NCI-H2171 (cell line): ENCODE results near the gene RAD23B.
"Not testable (repeated sequence)": the region's sequence is repeated elsewhere in the genome, so short reads cannot be mapped to it uniquely, and the experiment has no call there.

Source experiments
- DNase-seq: peaks from one replicate; lab custom pipeline; 2025; lab: John Stamatoyannopoulos, UW

RAD23B gene

DNA sequence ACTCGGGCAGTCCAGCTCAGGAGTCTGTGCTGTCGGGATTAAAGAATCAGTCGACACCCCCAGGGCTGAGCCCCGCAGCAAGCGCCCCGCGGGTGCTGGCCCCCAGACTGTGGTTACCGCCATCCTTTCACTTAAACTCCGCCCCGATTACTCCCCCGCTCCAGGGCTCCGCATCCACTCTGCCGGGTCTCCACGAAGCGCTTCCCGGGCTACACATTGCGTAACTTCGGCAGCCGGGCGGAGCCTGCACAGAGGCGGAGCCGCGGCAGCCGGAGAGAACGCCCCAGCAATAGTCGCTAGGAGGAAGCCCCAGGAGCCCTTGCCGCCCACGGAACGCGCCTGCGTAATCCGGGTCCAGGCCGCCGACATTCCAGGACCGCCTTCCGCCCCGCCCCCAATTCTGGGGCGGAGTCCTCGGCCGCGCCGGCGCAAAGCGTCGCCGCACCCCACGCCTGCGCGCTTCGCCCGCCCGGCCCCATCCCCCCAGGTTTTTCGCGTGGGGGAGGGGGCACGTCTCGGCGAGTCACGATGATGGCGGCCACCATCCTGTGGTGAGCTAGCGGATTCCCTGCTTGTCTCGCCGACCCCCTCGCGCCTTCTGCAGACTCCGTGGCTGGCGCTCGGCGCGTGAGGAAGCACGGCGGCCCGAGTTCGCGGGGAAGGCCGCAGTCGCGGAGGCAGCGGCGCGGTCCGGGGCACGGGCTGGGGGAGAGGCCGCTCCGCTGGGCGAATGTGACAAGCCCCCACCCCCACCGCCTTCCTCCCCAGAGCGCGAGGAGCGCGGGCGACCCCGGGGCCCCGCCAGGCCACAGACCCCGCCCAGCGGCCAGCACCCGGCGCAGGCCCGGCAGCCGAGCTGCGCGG is at the start of gene RAD23B:
Gene RAD23B (plus strand): TSS at position 521 of the 864 bp plus-strand sequence. CDS start 351 bp downstream, outside the sequence.
- peak; percentile 97 for DNase-seq

DNA sequence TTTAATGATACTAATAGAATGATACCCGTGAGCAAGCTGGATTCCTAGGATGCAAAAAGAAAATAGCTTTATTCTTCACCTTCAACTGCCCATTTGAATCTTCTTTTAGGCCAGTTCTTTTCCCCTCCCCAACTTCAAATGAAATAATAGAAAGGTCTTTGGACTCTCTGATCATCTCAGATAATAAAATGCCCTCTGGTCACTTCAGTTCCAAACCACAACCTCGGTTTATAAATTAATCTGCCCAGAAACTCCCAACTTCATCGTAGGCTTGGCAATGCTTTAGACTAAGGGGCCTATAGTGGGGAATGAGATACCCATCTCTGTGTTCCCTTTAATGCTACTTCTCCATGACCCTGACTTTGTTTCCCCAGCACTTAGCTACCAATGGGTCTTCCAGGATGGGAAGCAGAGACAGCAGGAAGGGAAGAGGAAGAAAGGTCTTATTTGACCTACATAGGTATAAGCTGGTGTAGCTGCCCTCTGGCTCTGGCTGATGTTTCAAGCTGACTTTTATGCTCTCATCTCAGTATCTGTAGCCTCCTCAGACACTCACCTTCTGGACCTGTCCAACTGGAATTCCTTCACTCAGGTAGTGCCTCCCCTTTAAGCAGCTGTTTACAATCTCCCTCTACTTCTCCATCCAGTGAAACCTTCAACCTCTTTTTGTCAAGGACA is 47.2 kb upstream of the RAD23B start:
- no peak for DNase-seq

GRCh38 chr9:107237873-107238272 is 45.2 kb upstream of the RAD23B start:
- DNase-seq = no peak

- no peak for DNase-seq
These were observed 43.6 kb upstream of the RAD23B start for GRCh38 chr9:107239474-107239873.

DNA sequence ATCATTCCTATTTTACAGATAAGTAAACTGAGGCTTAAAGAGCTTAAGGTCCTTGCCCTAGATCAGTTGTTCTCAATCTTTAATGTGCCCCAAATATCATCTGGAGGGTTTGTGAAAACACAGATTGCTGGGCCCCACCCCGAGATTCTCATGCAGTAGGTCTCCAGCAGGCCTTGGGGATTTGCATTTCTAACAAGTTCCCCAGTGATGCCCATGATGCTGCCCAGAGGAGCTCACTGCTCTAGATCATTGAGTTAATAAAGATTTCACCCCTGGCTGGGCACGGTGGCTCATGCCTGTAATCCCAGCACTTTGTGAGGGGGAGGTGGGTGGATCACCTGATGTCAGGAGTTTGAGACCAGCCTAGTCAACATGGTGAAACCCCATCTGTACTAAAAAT is 42.8 kb upstream of the RAD23B start:
- DNase-seq = no peak

DNA sequence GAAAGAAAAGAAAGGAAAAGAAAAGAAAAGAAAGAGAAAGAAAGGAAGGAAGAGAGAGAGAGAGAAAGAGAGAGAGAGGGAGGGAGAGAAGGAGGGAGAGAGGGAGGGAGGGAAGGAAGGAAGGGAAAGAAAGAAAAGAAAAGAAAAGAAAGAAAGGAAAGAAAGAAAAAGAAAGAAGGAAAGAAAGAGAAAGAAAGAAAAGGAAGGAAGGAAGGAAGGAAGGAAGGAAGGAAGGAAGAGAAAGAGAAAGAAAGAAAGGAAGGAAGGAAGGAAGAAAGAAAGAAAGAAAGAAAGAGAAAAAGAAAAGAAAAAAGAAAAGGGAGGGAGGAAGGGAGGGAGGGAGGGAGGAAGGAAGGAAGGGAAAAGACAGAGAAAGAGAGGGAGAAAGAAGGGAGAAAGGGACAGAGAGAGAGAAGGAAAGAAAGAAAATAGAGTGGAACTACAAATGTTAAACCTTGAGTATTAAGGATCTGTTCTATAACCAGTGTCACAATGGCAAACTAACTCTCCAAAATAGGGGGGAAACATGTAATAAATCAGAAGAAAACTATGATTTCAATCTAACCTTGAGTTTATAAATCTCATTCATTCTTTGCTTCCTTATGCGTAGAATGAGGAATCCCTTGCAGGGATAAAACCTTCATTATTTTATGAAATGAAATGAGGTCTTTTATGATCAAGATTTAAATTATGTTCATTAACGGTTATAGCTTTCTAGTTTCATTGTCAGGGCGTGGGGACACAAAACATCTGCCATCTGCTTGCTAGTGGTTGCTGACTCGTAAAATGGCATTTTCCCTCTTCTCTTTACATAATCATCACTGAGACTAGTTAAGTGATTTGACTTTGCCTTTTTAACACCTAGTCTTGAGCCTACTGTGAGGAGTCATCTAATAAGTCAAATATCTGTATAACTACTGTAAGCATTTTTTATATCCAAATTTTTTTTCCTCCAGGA is 40.7 kb upstream of the RAD23B start:
- DNase-seq = peak; percentile 45

GRCh38 chr9:107243742-107244141 is 39.3 kb upstream of the RAD23B start:
- DNase-seq = peak; percentile 3

GRCh38 chr9:107246259-107247254 is 36.5 kb upstream of the RAD23B start:
- no peak for DNase-seq

DNA sequence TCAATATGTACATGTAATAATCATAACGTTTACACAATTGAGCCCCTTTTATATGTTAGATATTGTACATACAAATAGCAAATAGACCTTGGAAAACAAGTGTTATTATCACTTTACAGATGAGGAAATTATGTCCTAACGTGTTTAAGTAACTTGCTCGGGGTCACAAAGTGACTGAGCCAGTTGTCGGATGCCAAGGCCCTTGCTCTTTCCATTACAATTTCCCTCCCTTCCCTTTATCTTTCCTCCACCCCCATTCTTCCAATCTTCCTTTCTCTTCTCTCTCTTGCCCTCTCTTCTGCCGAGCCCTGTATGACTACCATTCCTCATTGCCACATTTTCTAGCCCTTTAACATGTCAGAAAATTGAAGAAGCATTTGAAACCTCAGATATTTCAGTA is 34.4 kb upstream of the RAD23B start:
- no peak for DNase-seq

DNA sequence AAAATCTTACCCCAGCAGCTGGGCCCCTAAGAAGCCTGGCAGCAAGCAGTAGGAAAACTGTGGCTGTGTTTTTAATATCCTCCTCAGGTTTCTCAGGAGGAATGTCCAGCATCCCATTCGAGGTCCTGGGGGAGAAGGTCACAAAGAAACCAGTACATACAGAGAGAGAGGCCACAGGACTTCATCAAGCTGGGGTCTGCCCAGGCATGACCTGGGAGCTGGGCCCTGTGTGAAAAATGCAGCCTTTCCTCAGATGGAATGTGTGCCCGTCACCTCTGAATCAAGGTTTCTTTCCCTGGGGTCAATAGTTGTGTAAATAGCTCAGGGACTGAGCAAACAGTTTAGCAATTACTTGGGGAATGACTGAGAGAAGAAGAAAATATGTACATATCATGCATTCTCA is 33.9 kb upstream of the RAD23B start:
- no peak for DNase-seq

DNA sequence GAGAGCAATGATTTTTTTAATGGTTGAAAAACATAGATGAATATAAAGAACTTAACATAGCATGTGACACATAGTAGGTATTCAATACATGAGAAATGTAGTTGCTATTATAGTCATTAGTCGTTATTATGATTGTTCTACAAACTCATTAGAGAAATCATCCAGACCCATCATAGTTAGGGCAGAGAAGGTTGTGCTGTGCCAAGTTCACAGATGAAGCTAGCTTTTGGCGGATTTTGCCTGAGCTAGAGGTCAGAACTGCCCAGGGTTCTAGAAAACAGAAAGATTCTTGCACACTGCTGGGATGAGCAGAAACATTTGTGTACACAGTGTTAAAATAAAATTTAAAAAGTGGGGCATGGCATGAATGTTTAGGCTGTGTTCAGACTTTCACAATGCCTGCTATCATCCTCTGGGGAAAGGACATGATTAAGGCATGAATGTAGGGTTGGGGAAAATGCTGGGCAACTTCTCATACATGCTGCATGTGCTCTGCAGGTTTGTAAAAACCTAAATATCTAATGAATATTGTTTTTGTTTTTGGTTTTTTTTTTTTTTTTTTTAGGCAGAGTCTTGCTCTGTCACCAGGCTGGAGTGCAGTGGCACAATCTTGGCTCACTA is 33.3 kb upstream of the RAD23B start:
- DNase-seq = no peak

DNA sequence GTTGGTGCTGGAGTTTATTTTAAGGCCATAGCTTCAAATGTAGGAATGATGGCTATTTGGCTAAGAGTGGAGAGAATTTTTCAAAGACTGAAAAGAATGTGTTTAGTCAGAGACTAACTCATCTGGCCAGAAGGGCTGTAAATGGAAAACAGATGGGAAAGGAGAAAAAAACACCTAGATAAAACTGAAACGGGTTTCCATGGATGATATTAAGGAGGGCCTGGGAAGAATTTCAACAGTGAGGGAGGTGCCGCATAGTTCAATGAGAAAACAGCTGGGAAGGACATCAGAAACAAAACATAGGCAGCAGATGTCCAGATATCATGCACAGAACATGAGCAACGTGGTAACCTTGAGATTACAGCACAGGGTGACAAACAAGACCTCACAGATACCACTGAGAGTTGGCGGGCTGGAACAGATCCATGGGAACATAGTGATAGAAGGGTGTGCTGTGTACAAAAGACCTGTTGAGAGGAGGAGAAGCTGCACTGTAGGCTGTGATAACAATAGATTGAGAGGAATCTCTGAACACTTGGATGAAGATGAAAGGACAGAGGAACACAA is 31.2 kb upstream of the RAD23B start:
- peak; percentile 82 for DNase-seq

GRCh38 chr9:107258919-107259318 is 24.2 kb upstream of the RAD23B start:
- no peak for DNase-seq

DNA sequence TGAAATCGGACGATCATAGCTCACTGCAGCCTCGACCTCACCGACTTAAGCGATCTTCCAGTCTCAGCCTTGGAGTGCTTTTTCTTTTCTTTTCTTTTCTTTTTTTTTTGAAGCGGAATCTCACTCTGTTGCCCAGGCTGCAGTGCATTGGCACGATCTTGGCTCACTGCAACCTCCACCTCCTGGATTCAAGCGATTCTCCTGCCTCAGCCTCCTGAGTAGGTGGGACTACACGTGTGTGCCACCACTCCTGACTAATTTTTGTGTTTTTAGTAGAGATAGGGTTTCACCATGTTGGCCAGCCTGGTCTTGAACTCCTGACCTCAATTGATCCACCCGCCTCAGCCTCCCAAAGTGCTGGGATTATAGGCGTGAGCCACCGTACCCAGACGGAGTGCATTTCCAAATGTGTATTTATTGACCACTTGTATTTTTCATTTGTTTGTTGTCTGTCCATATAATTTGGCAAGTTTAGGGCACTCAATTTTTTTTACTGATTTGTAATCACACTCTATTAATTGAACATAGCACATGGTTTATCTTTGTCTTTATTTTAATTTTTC is 23.2 kb upstream of the RAD23B start:
- not testable (repeated sequence) for DNase-seq

DNA sequence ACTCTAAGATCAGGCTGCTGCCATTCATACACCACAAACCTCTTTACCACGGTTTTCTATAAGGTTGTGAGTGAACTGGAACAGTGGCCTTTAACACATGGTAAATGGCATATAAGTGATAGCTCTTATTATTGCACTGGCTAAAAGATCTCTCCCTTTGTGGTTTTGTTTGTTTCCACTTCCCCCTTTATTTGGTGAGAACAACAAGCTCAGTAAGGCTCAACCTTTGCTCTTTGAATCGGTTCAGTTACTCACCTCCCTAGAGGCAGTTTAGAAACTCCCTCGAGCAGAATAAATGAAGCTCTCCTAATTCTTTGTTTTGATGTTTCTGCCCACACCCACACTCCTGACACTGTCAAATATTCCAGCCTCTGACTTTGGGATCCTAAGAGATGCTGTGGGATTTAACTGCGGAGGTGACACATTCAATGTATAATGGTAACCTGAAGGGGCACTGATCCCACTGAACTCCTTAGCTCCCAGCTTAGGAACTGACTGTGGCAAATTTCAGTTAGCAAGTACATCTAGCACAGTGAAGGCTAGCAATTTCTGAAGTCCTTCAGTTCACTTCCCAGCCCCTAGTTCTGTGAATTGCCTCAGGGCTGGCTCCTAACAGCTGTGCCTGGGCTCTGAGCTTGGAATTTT is 22.5 kb upstream of the RAD23B start:
- DNase-seq = peak; percentile 3

DNA sequence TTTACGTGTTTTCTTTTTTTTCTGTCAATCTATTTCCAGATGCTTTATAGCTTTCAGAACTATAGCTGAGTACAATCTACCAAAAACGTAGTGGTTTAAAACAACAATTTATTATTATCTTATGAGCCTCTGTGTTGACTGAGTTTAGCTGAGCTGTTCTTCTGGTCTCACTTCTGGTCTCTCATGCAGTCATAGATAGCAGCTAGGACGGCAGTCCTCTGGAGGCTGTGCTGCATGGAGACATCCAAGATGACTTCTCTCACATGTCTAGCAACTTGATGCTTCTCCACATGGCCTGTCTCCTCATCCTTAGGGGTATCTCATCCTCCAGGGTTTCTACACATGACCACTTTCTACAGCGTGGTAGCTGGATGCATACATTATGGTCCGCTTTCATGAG is 22.0 kb upstream of the RAD23B start:
- no peak for DNase-seq

- no peak for DNase-seq
These were observed 19.8 kb upstream of the RAD23B start for GRCh38 chr9:107263289-107263688.

DNA sequence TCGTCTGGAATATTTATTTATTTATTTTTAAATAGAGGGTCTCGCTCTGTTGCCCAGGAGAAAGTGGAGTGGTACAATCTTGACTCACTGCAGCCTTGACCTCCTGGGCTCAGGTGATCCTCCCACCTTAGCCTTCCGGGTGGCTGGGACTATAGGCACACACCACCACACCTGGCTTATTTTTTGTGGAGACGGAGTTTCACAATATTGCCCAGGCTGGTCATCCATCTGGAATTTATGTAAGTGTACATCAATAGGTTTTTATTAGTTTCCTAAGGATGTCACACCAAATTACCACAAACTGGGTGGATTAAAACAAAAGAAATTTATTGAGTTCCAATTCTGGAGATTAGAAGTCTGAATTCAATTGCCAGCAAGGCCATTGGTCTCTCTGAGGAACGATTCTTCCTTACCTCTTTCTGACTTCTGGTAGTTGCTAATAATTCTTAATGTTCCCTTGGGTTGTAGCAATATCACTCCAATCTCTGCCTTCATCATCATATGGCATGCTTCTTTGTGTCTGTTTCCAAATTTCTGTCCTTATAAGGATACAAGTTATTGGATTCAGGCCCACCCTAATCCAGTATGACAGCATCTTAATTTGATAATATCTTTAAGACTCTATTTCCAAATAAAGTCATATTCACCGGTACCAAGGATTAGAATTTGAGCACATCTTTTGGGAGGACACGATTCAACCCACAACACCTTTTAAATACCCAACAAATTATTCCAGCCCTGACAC is 16.3 kb upstream of the RAD23B start:
- no peak for DNase-seq

GRCh38 chr9:107268560-107268959 is 14.5 kb upstream of the RAD23B start:
- no peak for DNase-seq
